NCI-H2196 treated with DMSO at 0.1 percent for 48 hours (cell line): Measurements from ENCODE around the gene MT1F.

Experiments used
- DNase-seq: peaks from one replicate; lab custom pipeline; 2025; ENCODE audit not compliant: unreplicated experiment; lab: John Stamatoyannopoulos, UW

Gene MT1F

GRCh38 chr16:56625140-56625942, 32.4 kb upstream of the MT1F start, which contains the start of gene MT1E:
TSS of gene MT1E (plus strand) at chr16:56625781. CDS start at chr16:56625852, 71 bp downstream.
- no peak for DNase-seq

- no peak for DNase-seq
These were observed 31.7 kb upstream of the MT1F start for GRCh38 chr16:56625943-56626654.

GRCh38 chr16:56626685-56627084, 31.1 kb upstream of the MT1F start:
- no peak for DNase-seq

GRCh38 chr16:56628486-56629350, 29.0 kb upstream of the MT1F start:
- no peak for DNase-seq

- DNase-seq = no peak
These were observed 28.2 kb upstream of the MT1F start for GRCh38 chr16:56629531-56629930.

GRCh38 chr16:56630134-56630533, 27.6 kb upstream of the MT1F start:
- no peak for DNase-seq

- no peak for DNase-seq
These were observed 26.6 kb upstream of the MT1F start for GRCh38 chr16:56631197-56631596.

- DNase-seq = no peak
These were observed 26.0 kb upstream of the MT1F start for GRCh38 chr16:56631832-56632155.

GRCh38 chr16:56632156-56632847, 25.5 kb upstream of the MT1F start, which contains the start of gene MT1M:
TSS of gene MT1M (plus strand) at chr16:56632659. CDS start at chr16:56632732, 73 bp downstream.
- DNase-seq = no peak

- DNase-seq = no peak
These were observed 24.9 kb upstream of the MT1F start for GRCh38 chr16:56632848-56633365.

- no peak for DNase-seq
These were observed 24.2 kb upstream of the MT1F start for GRCh38 chr16:56633535-56633934.

GRCh38 chr16:56634715-56635440, 22.9 kb upstream of the MT1F start:
- no peak for DNase-seq

- no peak for DNase-seq
These were observed 22.3 kb upstream of the MT1F start for GRCh38 chr16:56635441-56635967.

GRCh38 chr16:56636616-56637413, 20.9 kb upstream of the MT1F start:
- DNase-seq = no peak

GRCh38 chr16:56637814-56638750, 19.7 kb upstream of the MT1F start, which contains the start of gene MT1A:
TSS of gene MT1A (plus strand) at chr16:56638666. CDS start at chr16:56638739, 73 bp downstream.
- no peak for DNase-seq

GRCh38 chr16:56639045-56639444, 18.7 kb upstream of the MT1F start:
- no peak for DNase-seq

GRCh38 chr16:56640076-56640475, 17.7 kb upstream of the MT1F start:
- DNase-seq = no peak

- DNase-seq = no peak
These were observed 16.6 kb upstream of the MT1F start for GRCh38 chr16:56641166-56641565.
